ENCODE data around the gene FLOT1.
"Not testable (repeated sequence)": the region's sequence is repeated elsewhere in the genome, so short reads cannot be mapped to it uniquely, and the experiment has no call there.

The FLOT1 gene

GRCh38 chr6:30730601-30731435 lies 11.7 kb downstream of the FLOT1 start:
- H3K27ac ChIP-seq: no peak overlapping the region

GRCh38 chr6:30727920-30728553 lies 14.4 kb downstream of the FLOT1 start:
- no peak overlapping the region for H3K4me3 ChIP-seq
- DNase-seq (ENCODE audit: low read depth, low spot score): no peak
- TF ChIP-seq POLR2AphosphoS5 (IDR thresholded peaks at IDR 0.05; ENCODE audit: borderline replicate concordance, low read depth, low read length): no peak
- H3K27ac ChIP-seq: peak overlapping the region; percentile 2; the same call in 1 of the 2 replicates
- H3K9ac ChIP-seq (ENCODE audit: insufficient read length): no peak overlapping the region
- H3K9me3 ChIP-seq (ENCODE audit: low read depth, low read length): no peaks in the 10 kb centered on the region
- H3K36me3 ChIP-seq (ENCODE audit: insufficient read depth, low read length): peaks cover 30% of the 10 kb centered on the region

More at GRCh38 chr6:30730601-30731435, 11.7 kb downstream of the FLOT1 start:
- no peak for DNase-seq (ENCODE audit: low read depth, low spot score)
- Histone ChIP-seq H3K36me3 (ENCODE audit: insufficient read depth, low read length) (peaks cover 8% of the 10 kb centered on the region), H3K4me3 (no peak overlapping the region), H3K9ac (ENCODE audit: insufficient read length) (no peak overlapping the region), H3K9me3 (ENCODE audit: low read depth, low read length) (no peaks in the 10 kb centered on the region)
- TF ChIP-seq POLR2AphosphoS5 (IDR thresholded peaks at IDR 0.05; ENCODE audit: borderline replicate concordance, low read depth, low read length): no peak
- no peak for TF ChIP-seq FOXP2 (optimal IDR thresholded peaks at IDR 0.05; ENCODE audit: control extremely low read depth, extremely low read length, insufficient read depth)
- TF ChIP-seq EZH2 (IDR thresholded peaks at IDR 0.05): no peak

DNA sequence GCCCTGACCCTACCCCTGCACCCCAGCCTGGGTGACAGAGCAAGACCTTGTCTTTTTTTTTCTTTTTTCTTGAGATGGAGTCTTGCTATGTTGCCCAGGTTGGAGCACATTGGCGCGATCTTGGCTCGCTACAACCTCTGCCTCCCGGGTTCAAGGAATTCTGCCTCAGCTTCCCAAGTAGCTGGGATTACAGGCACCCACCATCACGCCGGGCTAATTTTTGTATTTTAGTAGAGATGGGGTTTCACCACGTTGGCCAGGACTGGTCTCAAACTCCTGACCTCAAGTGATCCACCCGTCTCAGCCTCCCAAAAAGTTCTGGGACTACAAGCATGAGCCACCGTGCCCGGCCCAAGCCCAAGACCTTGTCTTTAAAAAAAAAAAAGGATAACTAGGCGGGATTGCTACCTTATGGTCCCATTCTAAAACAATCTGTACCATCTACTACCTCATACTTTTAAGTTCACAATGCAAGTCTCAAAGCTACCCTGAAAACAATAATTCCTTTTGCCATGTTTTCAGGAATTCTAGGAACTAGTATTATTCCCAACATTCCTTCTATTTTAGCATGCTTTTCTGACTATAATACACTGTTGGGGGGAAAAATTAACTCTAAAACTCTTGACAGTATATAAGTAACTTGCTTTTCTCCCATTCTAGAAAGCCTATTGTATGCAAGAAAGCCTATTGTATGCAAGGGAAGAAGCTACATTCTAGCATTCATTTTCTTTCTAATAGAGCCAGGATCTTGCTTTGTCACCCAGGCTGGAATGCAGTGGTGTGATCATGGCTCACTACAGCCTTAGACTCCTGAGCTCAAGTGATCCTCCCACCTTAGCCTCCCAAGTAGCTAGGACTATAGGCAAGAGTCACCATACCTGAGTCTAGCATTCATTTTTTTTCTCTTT lies 15.7 kb downstream of the FLOT1 start:
- H3K9ac ChIP-seq (ENCODE audit: insufficient read length): no peak overlapping the region
- no peak for TF ChIP-seq EZH2 (IDR thresholded peaks at IDR 0.05)
- DNase-seq (ENCODE audit: low read depth, low spot score): no peak
- H3K4me3 ChIP-seq: no peak overlapping the region
- H3K9me3 ChIP-seq (ENCODE audit: low read depth, low read length): no peaks in the 10 kb centered on the region
- peak overlapping the region; percentile 66 for H3K27ac ChIP-seq
- H3K36me3 ChIP-seq (ENCODE audit: insufficient read depth, low read length): peaks cover 43% of the 10 kb centered on the region

DNA sequence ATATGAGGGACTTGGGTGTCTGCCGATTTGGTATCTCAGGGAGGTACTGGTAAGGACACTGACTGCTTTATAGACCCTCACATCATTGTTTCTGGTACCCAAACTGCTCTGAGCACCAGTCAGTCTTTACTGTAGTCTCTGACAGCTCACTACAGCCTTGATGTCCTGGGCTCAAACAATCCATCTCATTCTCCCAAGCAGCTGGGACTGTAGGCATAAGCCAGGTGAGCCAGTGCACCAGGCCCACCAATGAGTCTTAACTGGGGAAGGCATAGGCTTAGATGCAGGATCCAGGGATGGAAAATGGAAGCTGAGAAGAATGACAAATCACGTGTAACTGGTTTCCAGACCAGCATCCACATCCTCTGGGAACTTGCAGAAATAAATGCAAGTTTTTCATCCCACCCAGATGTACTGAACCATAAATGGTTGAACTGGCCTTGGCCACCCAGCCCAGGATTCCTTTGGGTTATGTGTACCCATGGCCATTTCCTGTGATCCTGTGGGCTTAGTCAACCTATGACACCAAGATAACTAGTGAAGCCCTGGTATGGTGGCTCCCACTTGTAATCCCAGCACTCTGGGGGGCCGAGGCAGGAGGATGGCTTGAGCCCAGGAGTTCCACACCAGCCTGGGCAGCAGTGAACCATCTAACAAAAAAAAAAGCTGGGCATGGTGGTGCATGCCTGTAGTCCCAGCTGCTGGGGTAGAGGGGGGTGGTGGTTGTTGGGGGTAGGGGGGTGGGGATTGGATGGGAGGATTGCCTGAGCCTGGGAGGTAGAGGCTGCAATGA lies 16.6 kb downstream of the FLOT1 start:
- TF ChIP-seq POLR2AphosphoS5 (IDR thresholded peaks at IDR 0.05; ENCODE audit: borderline replicate concordance, low read depth, low read length): peak; percentile 90
- no peak for TF ChIP-seq FOXP2 (optimal IDR thresholded peaks at IDR 0.05; ENCODE audit: control extremely low read depth, extremely low read length, insufficient read depth)
- no peak overlapping the region; the same call in 1 of the 2 replicates for H3K27ac ChIP-seq
- H3K36me3 ChIP-seq (ENCODE audit: insufficient read depth, low read length): peaks cover 49% of the 10 kb centered on the region
- DNase-seq (ENCODE audit: low read depth, low spot score): no peak
- no peak overlapping the region for H3K9ac ChIP-seq (ENCODE audit: insufficient read length)
- H3K9me3 ChIP-seq (ENCODE audit: low read depth, low read length): no peaks in the 10 kb centered on the region
- H3K4me3 ChIP-seq: no peak overlapping the region

DNA sequence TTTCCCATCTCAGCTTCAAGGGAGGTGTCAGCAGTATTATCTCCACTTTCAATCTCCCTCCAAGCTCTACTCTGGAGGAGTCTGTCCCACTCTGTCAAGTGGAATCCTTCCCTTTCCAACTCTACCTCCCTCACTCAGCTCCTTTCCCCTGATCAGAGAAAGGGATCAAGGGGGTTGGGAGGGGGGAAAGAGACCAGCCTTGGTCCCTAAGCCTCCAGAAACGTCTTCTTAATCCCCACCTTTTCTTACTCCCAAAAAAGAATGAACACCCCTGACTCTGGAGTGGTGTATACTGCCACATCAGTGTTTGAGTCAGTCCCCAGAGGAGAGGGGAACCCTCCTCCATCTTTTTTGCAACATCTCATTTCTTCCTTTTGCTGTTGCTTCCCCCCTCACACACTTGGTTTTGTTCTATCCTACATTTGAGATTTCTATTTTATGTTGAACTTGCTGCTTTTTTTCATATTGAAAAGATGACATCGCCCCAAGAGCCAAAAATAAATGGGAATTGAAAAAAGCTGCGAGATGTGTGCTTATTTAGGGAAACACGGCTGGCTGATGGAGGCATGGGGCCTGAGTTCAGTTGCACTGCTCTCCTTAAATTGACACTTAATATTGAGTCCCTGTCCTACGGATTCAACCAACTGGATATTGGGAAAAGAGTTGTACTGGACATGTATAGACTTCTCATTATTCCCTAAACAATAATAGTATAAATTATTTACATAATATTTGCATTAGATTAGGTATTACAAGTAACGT lies 17.4 kb downstream of the FLOT1 start:
- Histone ChIP-seq H3K27ac (peak overlapping the region; percentile 69), H3K36me3 (ENCODE audit: insufficient read depth, low read length) (peaks cover 51% of the 10 kb centered on the region), H3K9me3 (ENCODE audit: low read depth, low read length) (no peaks in the 10 kb centered on the region), H3K9ac (ENCODE audit: insufficient read length) (no peak overlapping the region), H3K4me3 (0 out of 2 replicates have a peak overlapping the region, but pooled peaks have one; percentile 28)
- no peak for TF ChIP-seq FOXP2 (optimal IDR thresholded peaks at IDR 0.05; ENCODE audit: control extremely low read depth, extremely low read length, insufficient read depth)
- TF ChIP-seq POLR2AphosphoS5 (IDR thresholded peaks at IDR 0.05; ENCODE audit: borderline replicate concordance, low read depth, low read length): peak; percentile 52; the same call in 1 of the 2 replicates
- DNase-seq (ENCODE audit: low read depth, low spot score): no peak

- peak overlapping the region; percentile 69 for H3K27ac ChIP-seq
- peaks cover 46% of the 10 kb centered on the region for H3K36me3 ChIP-seq (ENCODE audit: insufficient read depth, low read length)
- peak overlapping the region; percentile 28; the same call in 1 of the 2 replicates for H3K4me3 ChIP-seq
- not testable (repeated sequence) for H3K9ac ChIP-seq (ENCODE audit: insufficient read length); H3K9me3 ChIP-seq (ENCODE audit: low read depth, low read length); DNase-seq (ENCODE audit: low read depth, low spot score)
Observed at GRCh38 chr6:30723843-30724741, 18.4 kb downstream of the FLOT1 start.

GRCh38 chr6:30723159-30723842 lies 19.2 kb downstream of the FLOT1 start:
- Histone ChIP-seq H3K36me3 (ENCODE audit: insufficient read depth, low read length) (peaks cover 46% of the 10 kb centered on the region), H3K4me3 (peak overlapping the region; percentile 85), H3K9ac (ENCODE audit: insufficient read length) (peak overlapping the region; percentile 99), H3K27ac (peak overlapping the region; percentile 95)
- H3K9me3 ChIP-seq (ENCODE audit: low read depth, low read length); DNase-seq (ENCODE audit: low read depth, low spot score): not testable (repeated sequence)

Data from SK-N-MC (cell line).